Activated T-helper 9 cell treated with anti-CD3 and anti-CD28 coated beads, Interleukin-2, amount 50 U/mL, for 16 hours (primary cell): ENCODE results near the gene C12orf75.
"Not testable (repeated sequence)": the region's sequence is repeated elsewhere in the genome, so short reads cannot be mapped to it uniquely, and the experiment has no call there.

Experiments
- DNase-seq: peaks from one replicate; pipeline ENCODE4 v3.0.0-alpha.2; 2020; ENCODE audit warnings: low read depth

C12orf75 gene

GRCh38 chr12:105336411-105336810 is 5.9 kb downstream of the C12orf75 start:
- no peak for DNase-seq

DNA sequence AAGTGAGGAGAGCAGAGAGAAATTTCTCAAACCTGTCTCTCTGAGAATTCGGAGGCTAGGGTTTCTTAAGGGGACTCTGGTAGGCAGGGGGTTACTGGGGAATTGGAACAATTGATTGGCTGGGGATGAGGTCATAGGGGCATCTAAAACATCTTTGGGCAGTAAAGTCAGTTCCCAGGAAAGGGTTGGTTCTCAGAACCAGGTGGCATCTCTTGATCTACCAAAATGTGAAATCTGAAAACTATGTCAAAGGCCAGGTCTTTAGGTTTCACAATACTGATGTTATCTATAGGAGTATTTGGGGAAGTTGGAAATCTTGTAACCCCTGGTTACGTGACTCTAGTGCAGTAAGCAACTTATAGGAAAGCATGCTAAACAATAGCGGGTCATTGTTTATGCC is 6.9 kb downstream of the C12orf75 start:
- no peak for DNase-seq

DNA sequence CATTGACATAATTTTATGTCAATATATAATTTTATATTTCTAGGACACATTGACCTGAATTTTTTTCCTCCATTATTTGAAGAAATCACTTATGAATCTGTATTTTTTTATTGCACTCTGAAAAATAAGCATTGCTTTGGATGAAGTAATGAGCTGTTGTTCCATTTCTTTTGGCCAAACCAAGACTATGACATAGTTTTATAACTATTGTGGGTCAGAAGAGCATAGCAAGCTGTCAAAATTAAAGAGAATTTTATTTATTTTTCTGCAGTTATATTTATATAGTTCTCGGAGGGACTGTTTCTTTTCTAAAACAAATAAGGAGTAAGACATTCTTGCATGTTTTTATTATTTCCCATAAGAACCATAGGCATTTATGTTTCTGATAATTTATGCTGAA is 8.5 kb downstream of the C12orf75 start:
- no peak for DNase-seq

DNA sequence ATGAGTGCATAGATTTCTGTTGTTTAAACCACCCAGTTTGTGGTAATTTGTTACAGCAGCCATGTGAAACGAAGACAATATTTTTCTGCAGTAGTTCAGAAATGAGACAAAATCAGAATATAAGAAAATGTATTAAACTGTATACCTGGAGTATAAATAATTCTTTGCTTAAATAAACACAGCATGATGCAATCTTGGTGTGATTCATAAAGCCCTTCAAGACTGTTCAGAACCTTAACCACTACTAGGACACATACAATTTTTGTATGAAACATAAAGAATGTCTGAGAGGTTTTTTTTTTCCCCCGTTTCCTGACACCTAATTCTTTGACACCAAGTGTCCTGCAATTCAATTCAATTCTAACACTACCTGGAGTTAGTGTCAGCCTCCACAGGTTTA is 10.5 kb downstream of the C12orf75 start:
- DNase-seq: no peak

DNA sequence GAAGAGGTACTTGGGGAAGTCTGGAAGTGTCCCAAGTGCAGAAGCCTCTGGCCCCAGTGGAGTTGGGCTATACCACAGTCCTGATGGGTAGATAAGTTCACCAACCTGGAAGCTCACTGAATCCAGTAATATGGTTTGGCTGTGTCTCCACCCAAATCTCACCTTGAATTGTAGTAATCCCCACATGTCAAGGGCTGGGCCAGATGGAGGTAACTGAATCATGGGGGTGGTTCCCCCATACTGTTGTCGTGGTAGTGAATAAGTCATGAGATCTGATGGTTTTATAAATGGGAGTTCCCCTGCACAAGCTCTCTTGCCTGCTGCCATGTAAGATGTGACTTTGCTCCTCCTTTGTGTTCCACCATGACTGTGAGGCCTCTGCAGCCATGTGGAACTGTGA is 11.1 kb downstream of the C12orf75 start:
- not testable (repeated sequence) for DNase-seq

- no peak for DNase-seq
Measured at GRCh38 chr12:105342464-105342863, 12.0 kb downstream of the C12orf75 start.

GRCh38 chr12:105343836-105344235 is 13.3 kb downstream of the C12orf75 start:
- no peak for DNase-seq

DNA sequence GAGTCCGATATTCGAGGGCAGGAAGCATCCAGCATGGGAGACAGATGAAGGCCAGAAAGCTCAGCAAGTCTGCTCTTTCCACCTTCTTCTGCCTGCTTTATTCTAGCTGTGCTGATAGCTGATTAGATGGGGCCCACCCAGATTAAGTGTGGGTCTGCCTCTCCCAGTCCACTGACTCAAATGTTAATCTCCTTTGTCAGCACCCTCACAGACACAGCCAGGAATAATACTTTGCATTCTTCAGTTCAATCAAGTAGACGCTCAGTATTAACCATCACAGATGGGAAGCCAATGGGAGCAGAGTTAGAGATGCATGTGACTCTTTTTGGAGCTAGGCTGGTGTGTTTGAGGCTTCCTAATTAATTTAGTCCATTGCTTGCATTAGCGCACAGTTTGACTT is 17.0 kb downstream of the C12orf75 start:
- DNase-seq: no peak

DNA sequence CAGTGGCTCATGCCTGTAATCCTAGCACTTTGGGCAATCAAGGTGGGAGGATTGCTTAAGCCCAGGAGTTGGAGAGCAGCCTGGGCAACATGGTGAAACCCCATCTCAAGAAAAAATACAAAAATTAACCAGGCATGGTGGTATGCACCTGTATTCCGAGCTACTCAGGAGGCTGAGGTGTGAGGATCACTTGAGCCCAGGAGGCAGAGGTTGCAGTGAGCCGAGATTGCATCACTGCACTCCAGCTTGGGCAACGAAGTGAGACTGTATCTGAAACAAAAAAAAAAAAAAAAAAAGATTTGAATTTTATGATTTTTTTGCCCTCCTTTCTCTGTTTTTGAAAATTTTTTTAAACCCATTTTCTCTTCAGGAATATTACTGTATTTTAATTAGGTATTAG is 17.7 kb downstream of the C12orf75 start:
- DNase-seq: no peak

- no peak for DNase-seq
Measured at GRCh38 chr12:105348561-105348960, 18.1 kb downstream of the C12orf75 start.

- DNase-seq: no peak
Measured at GRCh38 chr12:105349138-105349537, 18.6 kb downstream of the C12orf75 start.

- DNase-seq: no peak
Measured at GRCh38 chr12:105351523-105351922, 21.0 kb downstream of the C12orf75 start.

DNA sequence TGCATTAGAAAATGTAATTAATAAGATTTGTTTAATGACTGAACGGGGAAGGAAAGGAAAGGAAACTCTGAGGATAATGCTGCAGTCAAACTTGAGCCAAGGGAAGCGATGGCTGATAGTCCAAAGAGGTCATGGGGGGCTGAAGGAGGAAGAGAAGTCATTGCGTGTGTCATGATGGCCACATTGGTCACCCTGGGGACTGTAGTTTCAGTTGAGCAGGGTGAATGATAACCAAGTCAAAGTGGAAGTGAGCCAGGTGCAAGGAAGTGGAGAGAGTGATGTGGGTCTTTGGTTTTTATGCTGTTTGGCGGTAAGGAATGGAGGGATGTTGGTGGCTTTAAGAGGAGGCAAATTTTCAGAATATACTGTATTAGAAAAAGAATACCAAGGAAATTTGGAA is 21.6 kb downstream of the C12orf75 start:
- DNase-seq: no peak

DNA sequence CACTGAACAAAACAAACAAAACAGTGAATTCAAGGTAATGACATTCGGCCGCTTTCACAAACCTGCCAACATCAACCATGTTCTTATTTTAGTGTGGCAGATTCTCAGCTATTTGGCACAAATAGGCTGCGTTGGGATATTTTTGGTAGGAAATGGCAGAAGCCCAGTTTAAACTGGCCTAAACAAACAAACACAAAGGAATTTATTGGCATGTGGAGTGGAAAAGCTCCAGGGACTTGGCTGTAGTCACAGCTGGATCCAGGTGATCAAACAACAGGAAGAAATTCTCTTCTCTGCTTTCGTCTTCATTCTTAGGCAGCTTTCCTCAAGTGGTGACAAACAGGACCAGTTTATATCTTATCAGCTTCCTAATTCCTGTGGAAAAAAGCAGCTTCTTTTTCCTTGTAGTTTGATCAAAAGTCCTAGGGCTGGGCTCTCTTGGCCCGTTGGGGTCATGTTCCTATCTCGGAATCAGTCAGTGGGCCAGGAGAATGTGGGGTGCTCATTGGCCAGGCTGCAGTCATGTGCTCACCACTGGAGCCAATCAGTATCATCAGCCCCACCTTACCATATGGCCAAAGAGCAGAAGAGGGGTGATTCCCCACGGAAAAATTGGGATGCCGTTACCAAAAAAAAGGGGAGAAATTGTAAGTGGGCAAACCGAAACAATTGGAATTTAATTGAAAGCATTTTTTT is 22.6 kb downstream of the C12orf75 start:
- DNase-seq: no peak

GRCh38 chr12:105355752-105356151 is 25.3 kb downstream of the C12orf75 start:
- DNase-seq: no peak

DNA sequence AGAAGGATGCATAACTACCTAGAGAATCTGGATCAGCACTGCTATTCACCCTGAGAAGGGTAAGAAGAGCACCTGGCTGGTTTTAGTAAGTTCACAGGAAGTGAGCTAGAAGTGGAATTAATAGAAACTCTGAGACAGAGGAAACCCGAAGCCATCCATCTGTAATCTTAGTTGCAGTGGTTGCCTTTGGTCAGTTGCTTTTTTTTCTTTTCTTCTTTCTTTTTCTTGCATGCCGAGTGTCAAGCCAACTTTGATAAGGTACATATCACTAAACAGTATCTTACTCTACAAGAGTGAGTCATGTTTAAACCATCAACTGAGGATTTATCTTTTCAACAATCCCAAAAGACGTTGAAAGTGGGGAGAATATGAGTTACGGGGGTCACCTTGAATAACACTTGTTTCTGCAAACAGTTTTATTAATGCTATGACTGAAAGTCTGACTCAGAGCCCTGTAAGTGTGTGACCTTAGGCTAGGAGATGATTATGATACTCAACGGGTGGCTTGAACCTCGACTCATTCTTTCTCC is 26.7 kb downstream of the C12orf75 start:
- no peak for DNase-seq

GRCh38 chr12:105358789-105359188 is 28.3 kb downstream of the C12orf75 start:
- no peak for DNase-seq

- DNase-seq: no peak
Measured at GRCh38 chr12:105359856-105360255, 29.4 kb downstream of the C12orf75 start.

GRCh38 chr12:105363890-105364289 is 33.4 kb downstream of the C12orf75 start:
- DNase-seq: no peak

DNA sequence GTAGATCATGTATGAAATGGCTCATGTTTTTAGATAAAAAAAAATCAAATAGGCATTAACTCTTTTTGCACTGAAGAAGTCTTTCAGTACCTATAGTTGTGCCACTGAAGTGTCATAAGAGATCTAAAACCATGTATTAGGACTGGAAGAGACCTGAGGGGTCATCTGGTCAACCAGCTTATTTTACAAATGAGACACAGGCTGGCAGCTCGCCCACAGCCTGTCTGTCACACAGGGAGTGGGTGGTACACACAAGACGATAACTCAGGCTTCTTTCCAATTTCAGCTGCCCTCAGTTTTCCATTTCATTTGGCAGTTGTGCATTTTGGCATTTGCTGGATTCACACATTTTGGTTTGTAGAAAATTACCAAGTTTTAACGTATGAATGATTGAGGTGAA is 34.7 kb downstream of the C12orf75 start:
- DNase-seq: no peak

GRCh38 chr12:105368047-105368646 is 37.7 kb downstream of the C12orf75 start:
- no peak for DNase-seq

- no peak for DNase-seq
Measured at GRCh38 chr12:105369014-105369413, 38.5 kb downstream of the C12orf75 start.

DNA sequence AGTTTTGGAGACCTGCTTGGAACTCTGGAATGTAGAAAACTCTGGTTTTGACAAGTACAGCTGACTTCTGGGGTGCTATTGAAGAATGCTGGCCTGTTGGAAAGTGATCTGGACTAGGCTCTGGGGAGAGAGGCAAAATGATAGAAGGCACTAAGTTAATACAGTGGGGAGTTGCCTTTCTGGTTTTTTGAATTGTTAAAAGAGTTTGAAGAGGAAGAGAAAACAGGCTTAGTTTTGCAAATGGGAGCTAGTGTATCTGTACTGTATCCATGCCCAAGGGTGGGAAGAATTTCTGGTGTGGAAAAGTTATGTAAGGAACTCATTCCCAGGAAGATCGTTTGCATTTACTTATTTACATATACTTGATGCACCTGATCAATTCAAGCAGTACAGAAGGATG is 43.8 kb downstream of the C12orf75 start:
- DNase-seq: no peak

DNA sequence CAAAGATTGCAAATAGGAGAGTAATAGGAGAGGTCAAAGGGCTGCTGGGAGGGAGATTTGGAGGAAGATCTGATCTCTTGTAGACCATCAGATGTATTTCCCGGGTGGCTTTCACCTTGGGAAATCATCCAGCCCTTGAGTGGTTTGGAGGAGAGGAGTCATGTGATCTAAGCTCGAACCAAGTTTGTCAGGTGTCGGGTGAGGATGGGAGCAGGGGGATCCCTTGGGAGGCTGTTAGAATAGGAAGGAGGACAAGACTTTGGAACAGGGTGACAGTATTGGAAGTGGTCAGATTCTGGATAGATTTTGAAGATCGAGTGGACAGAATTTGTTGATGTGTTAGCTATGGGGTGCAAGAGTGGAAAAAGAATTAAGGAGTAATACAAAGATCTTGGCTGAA is 46.6 kb downstream of the C12orf75 start:
- no peak for DNase-seq
